A549 (cell line): ENCODE results near the gene TULP3.

Source experiments
- BCL3 ChIP-seq: fragments of >200 bp; sonication (Bioruptor Twin); formaldehyde crosslinking; IDR thresholded peaks from 3 replicates; pipeline ENCODE4 v1.6.1; 2016
- BHLHE40 ChIP-seq: IDR thresholded peaks from 2 replicates; pipeline ENCODE4 v1.6.1; 2012; ENCODE audit warnings: low read depth, low read length, inconsistent platforms
- CTCF ChIP-seq: fragments of >200 bp; sonication (Bioruptor Twin); formaldehyde crosslinking; IDR thresholded peaks from 3 replicates; pipeline ENCODE4 v1.5.1; 2016
- JUNB ChIP-seq: fragments of >200 bp; sonication (Bioruptor Twin); formaldehyde crosslinking; IDR thresholded peaks from 2 replicates; pipeline ENCODE4 v1.6.1; 2016
- KDM1A ChIP-seq: fragments of 200-600 bp; sonication (generic); IDR thresholded peaks from 2 replicates; pipeline ENCODE4 v1.6.1; 2016; ENCODE audit warnings: low read depth, mild to moderate bottlenecking
- POLR2A ChIP-seq: IDR thresholded peaks from 2 replicates; pipeline ENCODE4 v1.6.1; 2012; ENCODE audit warnings: mild to moderate bottlenecking, low read length
- REST ChIP-seq: fragments of 200-600 bp; sonication (generic); IDR thresholded peaks from 2 replicates; pipeline ENCODE4 v1.6.1; 2016; ENCODE audit warnings: antibody characterized with exemption, mild to moderate bottlenecking, moderate library complexity
- SMC3 ChIP-seq: fragments of >200 bp; sonication (Bioruptor Twin); formaldehyde crosslinking; IDR thresholded peaks from 3 replicates; pipeline ENCODE4 v1.6.1; 2018; ENCODE audit warnings: inconsistent platforms
- TP53 ChIP-seq: fragments of 250-450 bp; sonication (Bioruptor Pico); IDR thresholded peaks from 2 replicates; pipeline ENCODE4 v1.5.0; 2021; ENCODE audit warnings: mild to moderate bottlenecking, moderate library complexity
- TF ChIP-seq, protein P1 (sequence below): IDR thresholded peaks from 2 replicates; pipeline ENCODE4 v1.6.1; 2012
- TF ChIP-seq, protein P2 (sequence below): IDR thresholded peaks from 2 replicates; pipeline ENCODE4 v1.6.1; 2012; ENCODE audit warnings: low read depth, borderline replicate concordance

DNA sequence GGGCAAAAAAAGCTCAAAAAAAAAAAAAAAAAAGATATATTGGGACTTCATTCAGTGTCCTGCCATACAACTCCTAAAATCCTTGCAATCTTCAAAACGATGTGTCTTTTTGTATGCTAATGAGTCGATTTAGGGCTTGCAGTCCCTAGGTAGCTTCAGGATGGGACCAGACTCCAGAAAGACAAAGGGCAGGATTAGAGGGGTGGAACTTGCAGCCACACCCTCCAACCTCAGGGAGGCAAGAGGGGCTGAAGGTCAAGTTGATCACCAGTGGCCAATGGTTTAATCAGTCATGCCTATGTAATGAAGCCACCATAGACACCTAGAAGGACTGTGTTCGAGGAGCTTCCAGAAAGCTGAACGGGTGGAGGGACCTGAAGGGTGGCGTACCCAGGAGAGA, 97.8 kb downstream of the TULP3 start:
- TF ChIP-seq, protein P1, sequence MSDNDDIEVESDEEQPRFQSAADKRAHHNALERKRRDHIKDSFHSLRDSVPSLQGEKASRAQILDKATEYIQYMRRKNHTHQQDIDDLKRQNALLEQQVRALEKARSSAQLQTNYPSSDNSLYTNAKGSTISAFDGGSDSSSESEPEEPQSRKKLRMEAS = no peak
- no peak for TF ChIP-seq CTCF
- TF ChIP-seq BHLHE40 = no peak
- TF ChIP-seq REST = no peak
- no peak for TF ChIP-seq JUNB
- TF ChIP-seq POLR2A = no peak
- TF ChIP-seq KDM1A = no peak
- TF ChIP-seq, protein P2, sequence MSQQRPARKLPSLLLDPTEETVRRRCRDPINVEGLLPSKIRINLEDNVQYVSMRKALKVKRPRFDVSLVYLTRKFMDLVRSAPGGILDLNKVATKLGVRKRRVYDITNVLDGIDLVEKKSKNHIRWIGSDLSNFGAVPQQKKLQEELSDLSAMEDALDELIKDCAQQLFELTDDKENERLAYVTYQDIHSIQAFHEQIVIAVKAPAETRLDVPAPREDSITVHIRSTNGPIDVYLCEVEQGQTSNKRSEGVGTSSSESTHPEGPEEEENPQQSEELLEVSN = no peak
- no peak for TF ChIP-seq SMC3
- TF ChIP-seq TP53 (CRISPR knock-in tag) = no peak
- no peak for TF ChIP-seq BCL3
